ENCODE data around the gene CHCHD10. TPM values are rescaled to one million over a fixed set of nuclear protein-coding genes. Genes with fewer than 3 reads are reported as not detected.
A peak's percentile ranks its signal among the peaks of the same experiment; 100 is the strongest.

The CHCHD10 gene
- total RNA-seq, 2 experiments from 2014 or later, result 190 to 191 TPM

DNA sequence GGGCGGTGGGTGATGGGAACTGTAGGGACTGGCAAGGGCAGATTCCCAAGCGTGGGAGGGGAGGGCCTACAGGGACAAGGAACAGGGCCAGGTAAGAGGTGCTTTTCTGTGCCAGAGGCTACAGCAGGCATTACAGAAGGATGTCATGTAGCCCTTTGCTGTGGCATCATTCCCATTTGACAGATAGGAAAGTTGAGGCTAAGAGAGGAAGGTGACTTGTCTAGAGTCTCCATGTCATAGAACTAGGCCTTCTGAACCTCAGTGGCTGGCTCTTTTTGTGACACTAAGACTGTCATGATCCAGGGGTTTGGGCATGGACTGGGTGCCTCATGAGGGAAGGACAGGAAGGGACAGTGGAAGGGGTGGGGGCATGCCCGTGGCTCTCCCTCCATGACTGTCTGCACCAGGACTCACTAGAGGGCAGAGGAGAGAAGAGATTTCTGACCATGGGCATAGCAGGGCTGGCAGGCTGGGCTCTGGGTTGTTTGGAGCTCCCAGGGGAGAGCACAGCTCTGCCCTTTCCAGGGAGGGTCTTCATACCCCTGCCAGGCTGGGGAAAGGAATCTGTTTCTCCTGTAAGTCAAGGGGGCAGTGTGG lies 8.1 kb upstream of the CHCHD10 start:
- H3K27me3 Mint-ChIP-seq (ENCODE audit: low read depth), result no peaks in the 10 kb centered on the region
- no peak overlapping the region for H3K27ac Mint-ChIP-seq
- intact Hi-C loops (cut with micrococcal nuclease), result no loop called here
- no peak for DNase-seq
- H3K36me3 Mint-ChIP-seq (ENCODE audit: low read depth), result no peaks in the 10 kb centered on the region
- no peaks in the 10 kb centered on the region for H3K9me3 Mint-ChIP-seq
- H3K4me1 Mint-ChIP-seq (ENCODE audit: low read depth), result peaks cover 16% of the 10 kb centered on the region
- CTCF ChIA-PET, result interaction anchor here (0.9 to 1.2 kb wide), 2 partner anchors 9 to 74 kb away, joined by 3 read pairs; no protein-coding TSS in a partner anchor
- no peak overlapping the region for H3K4me3 Mint-ChIP-seq

DNA sequence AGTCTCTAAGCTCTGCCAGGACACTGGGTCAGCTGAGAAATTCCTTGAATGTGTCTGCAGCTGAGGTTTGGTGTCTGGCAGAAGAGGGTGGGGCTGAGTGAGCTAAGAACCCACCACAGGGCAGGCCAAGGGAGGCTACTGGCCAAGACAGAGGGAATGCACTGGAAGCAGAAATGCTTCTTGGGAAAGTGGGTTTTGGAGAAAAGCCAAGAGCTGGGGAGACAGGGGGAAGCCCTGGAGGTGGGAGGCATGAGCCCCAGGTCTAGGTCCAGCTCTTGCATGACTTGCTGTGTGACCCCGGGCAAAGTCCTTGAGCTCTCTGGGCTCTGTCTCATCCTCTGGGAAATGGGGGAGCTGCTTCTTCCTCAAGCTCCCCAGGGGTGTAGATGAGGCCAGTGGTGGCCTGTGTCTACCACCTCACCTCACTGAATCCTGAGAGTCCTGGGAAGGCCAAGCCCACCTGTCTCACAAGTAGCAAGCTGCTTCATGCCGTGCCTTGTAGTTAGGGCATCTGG lies 7.2 kb upstream of the CHCHD10 start:
- Mint-ChIP-seq H3K4me1 (ENCODE audit: low read depth) (peaks cover 19% of the 10 kb centered on the region), H3K4me3 (no peak overlapping the region), H3K36me3 (ENCODE audit: low read depth) (no peaks in the 10 kb centered on the region), H3K27me3 (ENCODE audit: low read depth) (no peaks in the 10 kb centered on the region), H3K27ac (no peak overlapping the region), H3K9me3 (no peaks in the 10 kb centered on the region)
- intact Hi-C loops (cut with micrococcal nuclease), result no loop called here
- DNase-seq, result no peak
- CTCF ChIA-PET, result interaction anchor here (0.9 to 1.2 kb wide), 2 partner anchors 8 to 75 kb away, joined by 3 read pairs; no protein-coding TSS in a partner anchor

DNA sequence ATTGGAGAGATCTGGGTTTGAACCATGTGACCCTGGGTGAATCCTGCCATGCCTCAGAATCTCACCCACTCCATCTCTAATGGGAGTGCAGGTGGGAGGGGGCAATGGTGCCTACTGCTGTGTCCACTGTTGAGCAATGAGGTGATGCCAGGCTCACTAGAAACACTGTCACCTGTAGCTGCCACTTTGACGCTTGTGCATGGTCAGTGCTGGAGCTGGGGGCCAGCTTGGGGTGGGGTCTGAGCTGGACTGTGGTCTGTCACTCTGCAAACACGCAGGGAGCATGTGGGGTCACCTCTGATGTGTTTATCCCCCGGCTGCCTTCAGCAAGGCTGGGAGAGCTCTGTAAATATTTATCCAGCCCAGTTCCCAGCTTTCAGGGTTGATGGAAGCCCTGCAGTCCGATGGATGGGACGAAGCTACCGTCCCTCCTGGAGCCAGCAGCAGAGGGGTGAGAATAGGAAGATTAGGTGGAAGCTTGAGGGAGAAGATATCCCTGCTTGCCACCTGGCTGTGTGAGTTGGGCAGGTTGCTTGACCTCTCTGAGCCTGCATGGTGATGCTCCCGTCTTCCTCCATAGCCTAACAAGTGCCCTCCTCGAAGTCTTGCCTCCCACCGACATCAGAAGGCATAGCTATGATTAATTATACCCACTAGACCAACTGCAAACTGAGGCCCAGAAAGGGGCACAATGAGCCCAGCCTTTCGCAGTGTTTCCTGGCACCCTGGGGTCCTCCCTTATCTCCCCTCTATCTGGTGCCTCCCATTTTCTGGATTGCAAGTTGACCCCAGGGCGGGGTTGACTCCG lies 6.5 kb upstream of the CHCHD10 start:
- H3K4me3 Mint-ChIP-seq, result no peak overlapping the region
- no peaks in the 10 kb centered on the region for H3K36me3 Mint-ChIP-seq (ENCODE audit: low read depth)
- H3K9me3 Mint-ChIP-seq, result no peaks in the 10 kb centered on the region
- no peak overlapping the region for H3K27ac Mint-ChIP-seq
- H3K27me3 Mint-ChIP-seq (ENCODE audit: low read depth), result no peaks in the 10 kb centered on the region
- DNase-seq, result no peak
- CTCF ChIA-PET, result interaction anchor here (1.2 kb wide), 1 partner anchor 7 kb away, joined by 3 read pairs; no protein-coding TSS in a partner anchor
- intact Hi-C loops (cut with micrococcal nuclease), result no loop called here
- peaks cover 19% of the 10 kb centered on the region for H3K4me1 Mint-ChIP-seq (ENCODE audit: low read depth)

GRCh38 chr22:23773483-23774113 lies 5.8 kb upstream of the CHCHD10 start:
- DNase-seq, result no peak
- intact Hi-C loops (cut with micrococcal nuclease), result no loop called here
- no peaks in the 10 kb centered on the region for H3K27me3 Mint-ChIP-seq (ENCODE audit: low read depth)
- H3K9me3 Mint-ChIP-seq, result no peaks in the 10 kb centered on the region
- H3K27ac Mint-ChIP-seq, result no peak overlapping the region
- CTCF ChIA-PET, result no interaction called here
- H3K4me1 Mint-ChIP-seq (ENCODE audit: low read depth), result peaks cover 19% of the 10 kb centered on the region
- peak overlapping the region; percentile 59 for H3K4me3 Mint-ChIP-seq
- no peaks in the 10 kb centered on the region for H3K36me3 Mint-ChIP-seq (ENCODE audit: low read depth)

GRCh38 chr22:23772649-23773473 lies 5.1 kb upstream of the CHCHD10 start, which contains the start of gene MMP11:
Gene MMP11, plus strand, starts transcription at chr22:23772849. Its CDS starts 22 bp downstream, at chr22:23772871.
- H3K27me3 Mint-ChIP-seq (ENCODE audit: low read depth), result no peaks in the 10 kb centered on the region
- peak within 1 kb of the TSS; percentile 63 for H3K4me3 Mint-ChIP-seq
- DNase-seq, result peak; percentile 53
- peaks cover 19% of the 10 kb centered on the region for H3K4me1 Mint-ChIP-seq (ENCODE audit: low read depth)
- H3K27ac Mint-ChIP-seq, result no peak within 1 kb of the TSS
- intact Hi-C loops (cut with micrococcal nuclease), result loop anchor here (1.0 kb wide), 2 partner anchors 14 to 66 kb away; partner anchors contain the start of gene DERL3
- CTCF ChIA-PET, result no interaction called here
- H3K36me3 Mint-ChIP-seq (ENCODE audit: low read depth), result no peaks in the 10 kb centered on the region
- no peaks in the 10 kb centered on the region for H3K9me3 Mint-ChIP-seq

GRCh38 chr22:23772315-23772648 lies 4.5 kb upstream of the CHCHD10 start:
- intact Hi-C loops (cut with micrococcal nuclease), result loop anchor here (1.0 kb wide), 2 partner anchors 15 to 67 kb away; partner anchors contain the start of gene DERL3
- Mint-ChIP-seq H3K4me3 (peak overlapping the region; percentile 63), H3K9me3 (no peaks in the 10 kb centered on the region), H3K4me1 (ENCODE audit: low read depth) (peaks cover 19% of the 10 kb centered on the region), H3K36me3 (ENCODE audit: low read depth) (no peaks in the 10 kb centered on the region), H3K27me3 (ENCODE audit: low read depth) (no peaks in the 10 kb centered on the region), H3K27ac (no peak overlapping the region)
- DNase-seq, result no peak
- CTCF ChIA-PET, result no interaction called here

GRCh38 chr22:23769321-23769965 lies 1.7 kb upstream of the CHCHD10 start:
- peaks cover 36% of the 10 kb centered on the region for H3K4me1 Mint-ChIP-seq (ENCODE audit: low read depth)
- CTCF ChIA-PET, result interaction anchor here (0.7 to 2.7 kb wide), 5 partner anchors 8 to 98 kb away, joined by 3 to 19 read pairs (median 3); partner anchors contain the start of gene SMARCB1
- no peak for DNase-seq
- no peaks in the 10 kb centered on the region for H3K9me3 Mint-ChIP-seq
- H3K4me3 Mint-ChIP-seq, result no peak overlapping the region
- intact Hi-C loops (cut with micrococcal nuclease), result no loop called here
- no peaks in the 10 kb centered on the region for H3K27me3 Mint-ChIP-seq (ENCODE audit: low read depth)
- no peak overlapping the region for H3K27ac Mint-ChIP-seq
- peaks cover 10% of the 10 kb centered on the region for H3K36me3 Mint-ChIP-seq (ENCODE audit: low read depth)

DNA sequence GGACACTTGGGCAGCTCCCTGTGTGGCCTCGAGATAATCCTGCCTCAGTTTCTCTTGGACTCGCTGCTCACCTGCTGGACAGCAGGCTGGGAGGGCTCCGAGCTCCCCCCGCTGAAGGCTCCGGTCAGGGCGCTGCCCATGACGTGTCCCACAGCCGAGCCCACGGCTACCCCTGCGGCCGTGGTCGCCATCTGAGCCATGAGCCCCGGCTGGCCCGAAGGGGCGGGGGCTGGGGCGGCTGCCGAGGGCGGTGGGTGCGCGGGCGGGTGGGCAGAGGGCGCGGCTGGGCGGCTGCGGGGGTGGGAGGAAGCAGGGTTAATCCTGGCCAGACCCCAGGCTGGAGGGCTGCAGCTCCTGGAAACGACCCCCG lies 484 bp downstream of the CHCHD10 start:
- CTCF ChIA-PET, result interaction anchor here (0.7 to 2.7 kb wide), 8 partner anchors 8 to 135 kb away, joined by 3 to 19 read pairs (median 4); partner anchors contain the start of genes DRICH1 and SMARCB1
- Mint-ChIP-seq H3K27ac (peak overlapping the region; percentile 36), H3K4me3 (peak overlapping the region; percentile 77)

GRCh38 chr22:23764899-23765881 lies 2.6 kb downstream of the CHCHD10 start:
- intact Hi-C loops (cut with micrococcal nuclease), result no loop called here
- Mint-ChIP-seq H3K9me3 (no peaks in the 10 kb centered on the region), H3K4me3 (peak overlapping the region; percentile 48), H3K27me3 (ENCODE audit: low read depth) (no peaks in the 10 kb centered on the region), H3K27ac (no peak overlapping the region), H3K36me3 (ENCODE audit: low read depth) (peaks cover 13% of the 10 kb centered on the region), H3K4me1 (ENCODE audit: low read depth) (peaks cover 34% of the 10 kb centered on the region)
- DNase-seq, result no peak
- CTCF ChIA-PET, result interaction anchor here (0.9 kb wide), 1 partner anchor 174 kb away, joined by 3 read pairs; no protein-coding TSS in a partner anchor

More for the DNA sequence above, 484 bp downstream of the CHCHD10 start:
- H3K36me3 Mint-ChIP-seq (ENCODE audit: low read depth), result peaks cover 13% of the 10 kb centered on the region
- no peaks in the 10 kb centered on the region for H3K9me3 Mint-ChIP-seq
- DNase-seq, result no peak
- H3K27me3 Mint-ChIP-seq (ENCODE audit: low read depth), result no peaks in the 10 kb centered on the region
- intact Hi-C loops (cut with micrococcal nuclease), result loop anchor here (2.0 kb wide), 2 partner anchors 14 to 224 kb away; no protein-coding TSS in a partner anchor
- H3K4me1 Mint-ChIP-seq (ENCODE audit: low read depth), result peaks cover 46% of the 10 kb centered on the region

GRCh38 chr22:23763954-23764353 lies 3.8 kb downstream of the CHCHD10 start:
- H3K36me3 Mint-ChIP-seq (ENCODE audit: low read depth), result peaks cover 13% of the 10 kb centered on the region
- H3K4me3 Mint-ChIP-seq, result peak overlapping the region; percentile 66
- DNase-seq, result no peak
- peak overlapping the region; percentile 50 for H3K27ac Mint-ChIP-seq
- H3K27me3 Mint-ChIP-seq (ENCODE audit: low read depth), result no peaks in the 10 kb centered on the region
- CTCF ChIA-PET, result interaction anchor here (0.8 kb wide), 1 partner anchor 44 kb away, joined by 3 read pairs; no protein-coding TSS in a partner anchor
- no peaks in the 10 kb centered on the region for H3K9me3 Mint-ChIP-seq
- intact Hi-C loops (cut with micrococcal nuclease), result no loop called here
- peaks cover 34% of the 10 kb centered on the region for H3K4me1 Mint-ChIP-seq (ENCODE audit: low read depth)

Measured in activated naive CD4-positive, alpha-beta T cell treated with anti-CD3 and anti-CD28 coated beads for 36 hours (primary cell).